ENCODE data around the gene RIPK3. TPM values are rescaled to one million over a fixed set of nuclear protein-coding genes. Genes with fewer than 3 reads are reported as not detected.

The RIPK3 gene
- total and polyA plus RNA-seq, 2 experiments from 2014 or later = 4.8 to 7.0 TPM

DNA sequence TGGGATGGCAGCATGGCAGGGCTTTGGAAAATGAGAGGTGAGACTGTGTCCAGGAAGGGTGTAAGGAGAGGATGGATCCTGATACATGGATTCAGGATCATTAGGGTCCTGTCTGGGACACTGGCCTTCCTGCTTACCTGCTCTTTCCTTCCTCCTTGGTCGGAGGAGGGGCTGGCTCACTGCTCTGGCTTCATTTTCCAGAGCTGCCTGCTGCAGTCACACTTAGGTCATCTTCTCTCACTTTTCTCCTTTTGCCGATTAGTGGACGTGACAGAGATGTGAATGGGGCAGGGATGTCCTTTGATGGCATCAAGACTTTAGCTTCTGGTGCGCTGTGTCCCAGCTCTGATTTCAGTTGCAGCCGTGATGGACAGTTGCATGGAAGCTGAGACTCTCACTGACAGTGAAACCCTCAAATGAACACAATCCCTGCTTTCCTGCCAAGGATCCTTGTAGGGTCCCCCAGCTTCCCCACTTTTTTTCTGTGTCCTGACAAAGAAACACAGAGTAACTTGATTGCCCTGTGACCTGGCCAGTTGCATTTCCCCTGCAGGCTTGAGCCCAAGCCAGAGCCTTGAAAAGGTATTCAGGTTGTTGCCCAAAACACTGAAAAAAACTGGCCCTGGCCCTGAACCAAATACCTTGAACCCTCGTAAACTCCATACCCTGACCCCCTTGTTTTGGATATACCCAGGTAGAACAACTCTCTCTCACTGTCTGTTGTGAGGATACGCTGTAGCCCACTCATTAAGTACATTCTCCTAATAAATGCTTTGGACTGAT lies 31.3 kb downstream of the RIPK3 start:
- H2AFZ ChIP-seq = no peak overlapping the region
- no peak overlapping the region for H3K4me3 ChIP-seq
- no peaks in the 10 kb centered on the region for H3K36me3 ChIP-seq (replicated peaks; ENCODE audit: insufficient read depth, low read depth)
- H3K4me2 ChIP-seq = peak overlapping the region; percentile 76
- H3K27me3 ChIP-seq = no peaks in the 10 kb centered on the region
- no peak for DNase-seq (ENCODE audit: low spot score)
- peak overlapping the region; percentile 98 for H3K27ac ChIP-seq
- no peaks in the 10 kb centered on the region for H4K20me1 ChIP-seq (ENCODE audit: insufficient read depth, poor library complexity, severe bottlenecking)
- peaks cover 5% of the 10 kb centered on the region for H3K4me1 ChIP-seq (ENCODE audit: insufficient read depth)
- no peaks in the 10 kb centered on the region for H3K9me2 ChIP-seq (replicated peaks; ENCODE audit: insufficient read depth)
- peaks cover 2% of the 10 kb centered on the region for H3K79me2 ChIP-seq
- no peaks in the 10 kb centered on the region for H3K9me3 ChIP-seq (ENCODE audit: low read depth)
- 86% methylated on average over 7 of the region's 7 CpGs for WGBS (ENCODE audit: low lambda C conversion rate, missing lambda C conversion rate)
- no peak for TF ChIP-seq EZH2phosphoT487 (IDR thresholded peaks at IDR 0.05; ENCODE audit: low read depth, severe bottlenecking, unreplicated experiment)
- TF ChIP-seq, protein P1, sequence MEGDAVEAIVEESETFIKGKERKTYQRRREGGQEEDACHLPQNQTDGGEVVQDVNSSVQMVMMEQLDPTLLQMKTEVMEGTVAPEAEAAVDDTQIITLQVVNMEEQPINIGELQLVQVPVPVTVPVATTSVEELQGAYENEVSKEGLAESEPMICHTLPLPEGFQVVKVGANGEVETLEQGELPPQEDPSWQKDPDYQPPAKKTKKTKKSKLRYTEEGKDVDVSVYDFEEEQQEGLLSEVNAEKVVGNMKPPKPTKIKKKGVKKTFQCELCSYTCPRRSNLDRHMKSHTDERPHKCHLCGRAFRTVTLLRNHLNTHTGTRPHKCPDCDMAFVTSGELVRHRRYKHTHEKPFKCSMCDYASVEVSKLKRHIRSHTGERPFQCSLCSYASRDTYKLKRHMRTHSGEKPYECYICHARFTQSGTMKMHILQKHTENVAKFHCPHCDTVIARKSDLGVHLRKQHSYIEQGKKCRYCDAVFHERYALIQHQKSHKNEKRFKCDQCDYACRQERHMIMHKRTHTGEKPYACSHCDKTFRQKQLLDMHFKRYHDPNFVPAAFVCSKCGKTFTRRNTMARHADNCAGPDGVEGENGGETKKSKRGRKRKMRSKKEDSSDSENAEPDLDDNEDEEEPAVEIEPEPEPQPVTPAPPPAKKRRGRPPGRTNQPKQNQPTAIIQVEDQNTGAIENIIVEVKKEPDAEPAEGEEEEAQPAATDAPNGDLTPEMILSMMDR (IDR thresholded peaks at IDR 0.05; ENCODE audit: poor library complexity) = no peak
- TF ChIP-seq EZH2 (IDR thresholded peaks at IDR 0.05; ENCODE audit: borderline replicate concordance) = no peak

DNA sequence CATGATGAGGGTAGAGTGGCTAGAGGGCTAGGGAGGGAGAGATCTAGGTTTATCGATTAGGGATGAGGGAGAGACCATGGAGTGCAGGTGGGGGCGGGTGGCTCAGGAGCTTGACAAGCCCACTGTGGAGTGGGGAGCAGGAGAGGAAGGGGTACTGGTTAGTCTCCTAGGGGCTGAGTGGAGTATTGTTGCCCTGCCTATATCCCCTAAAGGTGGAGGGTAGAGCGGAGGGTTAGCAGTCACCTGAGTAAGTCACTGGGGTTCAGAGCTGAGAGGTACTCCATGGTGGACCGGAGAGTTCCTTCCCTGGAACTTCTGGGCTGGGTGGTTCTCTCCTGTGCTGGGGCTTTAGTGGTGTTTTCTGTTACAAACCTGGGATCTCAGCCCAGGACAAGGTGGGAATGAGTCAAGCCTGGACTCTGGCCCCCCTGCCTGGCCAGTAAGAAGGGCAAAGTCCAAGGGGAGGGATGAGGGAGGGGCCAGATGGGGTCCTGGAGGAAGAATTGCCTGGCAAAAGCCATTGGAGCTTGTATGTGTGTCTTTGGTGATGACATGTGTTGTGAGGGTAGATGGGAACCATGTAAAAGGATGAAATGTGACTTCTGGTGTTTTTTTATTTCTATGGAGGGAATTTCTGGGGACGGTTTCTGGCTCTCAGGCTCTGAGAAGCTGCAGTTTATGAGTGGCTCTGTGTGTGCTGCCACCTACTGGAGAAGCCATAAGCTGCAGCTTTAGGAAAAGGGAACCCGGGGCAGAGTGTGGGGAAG lies 32.0 kb downstream of the RIPK3 start, which contains the start of gene CIDEB:
Gene CIDEB, minus strand, starts transcription at position 403 of the 767 bp plus-strand sequence. Its CDS starts 119 bp downstream, at position 284.
- Histone ChIP-seq H3K79me2 (peaks cover 2% of the 10 kb centered on the region), H4K20me1 (ENCODE audit: insufficient read depth, poor library complexity, severe bottlenecking) (no peaks in the 10 kb centered on the region), H3K9me2 (replicated peaks; ENCODE audit: insufficient read depth) (no peaks in the 10 kb centered on the region), H3K36me3 (replicated peaks; ENCODE audit: insufficient read depth, low read depth) (no peaks in the 10 kb centered on the region), H3K9me3 (ENCODE audit: low read depth) (no peaks in the 10 kb centered on the region), H3K27me3 (no peaks in the 10 kb centered on the region), H3K4me2 (peak within 1 kb of the TSS; percentile 76), H3K4me3 (peak within 1 kb of the TSS; percentile 12), H2AFZ (no peak within 1 kb of the TSS), H3K27ac (peak within 1 kb of the TSS; percentile 98), H3K4me1 (ENCODE audit: insufficient read depth) (peaks cover 5% of the 10 kb centered on the region)
- TF ChIP-seq EZH2phosphoT487 (IDR thresholded peaks at IDR 0.05; ENCODE audit: low read depth, severe bottlenecking, unreplicated experiment) (no peak), EZH2 (IDR thresholded peaks at IDR 0.05; ENCODE audit: borderline replicate concordance) (no peak)
- TF ChIP-seq, protein P1 (IDR thresholded peaks at IDR 0.05; ENCODE audit: poor library complexity) = peak; percentile 97
- WGBS (ENCODE audit: low lambda C conversion rate, missing lambda C conversion rate) = 57% methylated on average over 6 of the region's 6 CpGs
- DNase-seq (ENCODE audit: low spot score) = peak; percentile 89

DNA sequence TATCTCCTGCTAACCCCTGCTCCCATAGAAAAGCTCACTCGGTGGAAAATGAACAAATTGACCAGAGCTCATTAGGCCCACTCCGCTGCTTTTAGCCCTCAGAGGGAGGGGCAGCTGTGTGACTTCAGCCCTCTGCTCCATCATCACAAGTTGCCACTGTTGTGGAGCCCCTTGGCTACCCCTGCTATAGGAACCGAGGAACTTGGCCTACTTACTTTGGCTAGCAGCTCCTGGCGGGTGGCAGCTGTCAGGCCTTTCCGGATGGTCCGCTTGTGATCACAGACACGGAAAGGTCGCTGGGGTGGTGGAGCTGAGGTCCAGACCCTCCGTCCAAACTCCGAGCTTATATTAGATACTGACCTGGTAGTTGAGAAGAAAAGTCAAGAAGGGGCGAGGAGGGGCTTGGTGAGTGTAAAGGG lies 32.6 kb downstream of the RIPK3 start:
- Histone ChIP-seq H3K27ac (peak overlapping the region; percentile 98), H4K20me1 (ENCODE audit: insufficient read depth, poor library complexity, severe bottlenecking) (no peaks in the 10 kb centered on the region), H3K9me2 (replicated peaks; ENCODE audit: insufficient read depth) (no peaks in the 10 kb centered on the region), H2AFZ (no peak overlapping the region), H3K9me3 (ENCODE audit: low read depth) (no peaks in the 10 kb centered on the region), H3K79me2 (peaks cover 2% of the 10 kb centered on the region), H3K4me3 (peak overlapping the region; percentile 12), H3K4me2 (peak overlapping the region; percentile 76), H3K4me1 (ENCODE audit: insufficient read depth) (peaks cover 5% of the 10 kb centered on the region), H3K27me3 (no peaks in the 10 kb centered on the region), H3K36me3 (replicated peaks; ENCODE audit: insufficient read depth, low read depth) (no peaks in the 10 kb centered on the region)
- no peak for TF ChIP-seq EZH2phosphoT487 (IDR thresholded peaks at IDR 0.05; ENCODE audit: low read depth, severe bottlenecking, unreplicated experiment)
- no peak for TF ChIP-seq EZH2 (IDR thresholded peaks at IDR 0.05; ENCODE audit: borderline replicate concordance)
- TF ChIP-seq, protein P1 (IDR thresholded peaks at IDR 0.05; ENCODE audit: poor library complexity) = no peak
- WGBS (ENCODE audit: low lambda C conversion rate, missing lambda C conversion rate) = 76% methylated on average over 11 of the region's 11 CpGs
- DNase-seq (ENCODE audit: low spot score) = no peak
